Muscle of leg (tissue), 11 donors: ENCODE results near the gene KISS1. TPM values are rescaled to one million over a fixed set of nuclear protein-coding genes. Genes with fewer than 3 reads are reported as not detected.

Experiments used
- DNase-seq: peaks from one replicate; pipeline ENCODE4 v3.0.0; 2013
- H3K27ac ChIP-seq: one replicate; pipeline ENCODE4 v1.5.1; 2013; ENCODE audit warnings: mild to moderate bottlenecking, low read length, control low read depth
- H3K27me3 ChIP-seq: one replicate; pipeline ENCODE4 v1.6.1; 2013; ENCODE audit warnings: low read length; ENCODE audit not compliant: control insufficient read depth, insufficient read depth
- H3K36me3 ChIP-seq: one replicate; pipeline ENCODE4 v1.6.1; 2013; ENCODE audit warnings: low read length; ENCODE audit not compliant: control insufficient read depth, insufficient read depth
- H3K4me1 ChIP-seq: one replicate; pipeline ENCODE4 v1.6.1; 2013; ENCODE audit warnings: low read length; ENCODE audit not compliant: control insufficient read depth, insufficient read depth
- H3K4me3 ChIP-seq: one replicate; pipeline ENCODE4 v1.5.1; 2013; ENCODE audit warnings: low read length, control low read depth
- H3K9me3 ChIP-seq: replicated peaks from 2 replicates; pipeline ENCODE4 v1.6.1; 2013; ENCODE audit warnings: low read depth, low read length; ENCODE audit not compliant: control insufficient read depth
- WGBS: methylation state at CpG from one replicate; pipeline ENCODE4 v1.1.5; 2013; ENCODE audit warnings: missing lambda C conversion rate; ENCODE audit not compliant: insufficient coverage; 5-methylcytosine and 5-hydroxymethylcytosine counted together
- polyA plus RNA-seq, 8 donors: library from polyadenylated mRNA; unstranded; fragments of 120-200 nt; gene quantifications; one replicate each; pipeline versions ENCODE4 v1.2.1 to v1.2.3, GENCODE V29; 2013; ENCODE audit warnings: inconsistent platforms in 1 of 8, low replicate concordance in 1 of 8; ENCODE audit not compliant: insufficient read length in 8 of 8, insufficient read depth in 1 of 8
- total RNA-seq: library from RNA; stranded (reverse); fragments of 120-200 nt; gene quantifications from one replicate; pipeline ENCODE4 v1.2.4, GENCODE V29; 2013

KISS1 gene
- total and polyA plus RNA-seq, 9 donors, result 0.29 to 5.6 (median 0.82) TPM; not detected in 1

DNA sequence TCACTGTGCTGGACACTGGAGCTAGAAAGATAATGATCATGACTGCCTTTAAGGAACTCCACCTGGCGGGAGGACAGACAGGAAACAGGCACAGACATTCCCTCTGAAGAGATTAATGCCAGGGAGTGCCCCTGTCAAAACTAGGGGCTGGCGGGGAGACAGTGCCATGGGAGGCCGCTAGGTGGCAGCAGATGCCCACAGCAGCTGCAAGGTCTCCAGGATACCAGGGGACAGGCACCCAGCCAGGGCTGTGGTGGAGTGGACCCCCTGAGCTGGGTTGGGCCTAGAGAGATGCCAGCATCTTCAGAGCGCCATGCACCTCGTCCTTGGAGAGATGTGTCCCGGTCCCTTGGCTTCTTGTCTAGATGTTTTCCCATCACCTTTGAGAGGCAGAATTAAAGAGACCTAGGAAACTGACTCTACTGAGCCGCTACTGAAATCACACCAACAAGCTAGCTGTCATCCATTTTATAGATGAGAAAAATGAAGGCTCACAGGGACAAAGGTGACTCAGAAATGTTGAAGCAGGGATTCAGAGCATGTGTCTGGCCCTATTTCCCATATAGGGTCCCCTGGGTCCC lies 33.7 kb downstream of the KISS1 start:
- WGBS, result 0% methylated on average over 6 of the region's 7 CpGs
- Histone ChIP-seq H3K27me3 (peaks cover 18% of the 10 kb centered on the region), H3K9me3 (no peaks in the 10 kb centered on the region)

DNA sequence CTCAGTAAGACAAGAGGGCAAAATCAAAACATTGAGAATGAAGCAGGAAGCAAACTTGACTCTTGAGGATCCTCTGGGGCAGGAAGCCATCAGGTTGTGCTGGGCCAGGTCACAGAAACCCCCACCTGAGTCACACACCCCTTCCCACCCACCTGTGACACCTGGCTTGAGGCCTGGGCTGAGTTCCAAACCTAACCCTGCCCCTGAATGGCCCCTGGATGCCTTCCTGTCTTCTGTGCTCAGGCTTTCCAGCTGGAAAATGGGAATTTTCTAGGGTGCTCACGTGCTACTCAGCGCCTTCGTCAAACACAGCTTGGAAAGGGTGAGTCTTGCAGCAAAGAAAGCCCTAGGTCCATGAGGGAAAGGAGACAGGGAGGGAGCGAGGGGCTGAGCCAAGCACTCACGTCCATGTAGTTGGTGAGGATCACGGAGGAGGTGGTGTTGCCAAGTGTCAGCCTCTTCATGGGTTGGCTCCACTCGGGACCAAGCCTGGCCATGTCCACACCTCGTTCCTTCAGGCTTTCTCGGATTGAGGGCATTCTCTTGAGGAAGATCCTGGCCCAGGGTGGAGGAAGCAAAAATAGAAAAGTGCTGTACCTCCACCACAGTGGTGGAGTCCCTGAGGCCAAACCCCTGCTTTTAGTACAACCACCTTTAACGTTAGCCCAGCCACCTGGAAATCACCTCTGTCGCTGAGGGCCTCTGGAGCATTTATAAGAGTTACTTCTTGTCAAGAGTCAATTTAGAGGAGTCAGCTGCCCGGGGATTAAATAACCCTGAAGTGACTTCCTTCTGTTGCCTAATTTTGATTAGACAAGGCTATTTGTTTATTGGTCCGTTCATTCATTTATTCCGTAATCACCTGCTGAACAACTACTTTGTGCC lies 34.4 kb downstream of the KISS1 start:
- 53% methylated on average over 8 of the region's 14 CpGs for WGBS
- Histone ChIP-seq H3K36me3 (no peaks in the 10 kb centered on the region), H3K9me3 (no peaks in the 10 kb centered on the region), H3K4me1 (peaks cover 7% of the 10 kb centered on the region), H3K27me3 (peaks cover 18% of the 10 kb centered on the region), H3K27ac (no peak overlapping the region), H3K4me3 (no peak overlapping the region)
- DNase-seq, result no peak

More for the DNA sequence above, 33.7 kb downstream of the KISS1 start:
- H3K4me3 ChIP-seq, result no peak overlapping the region
- H3K27ac ChIP-seq, result no peak overlapping the region
- peaks cover 7% of the 10 kb centered on the region for H3K4me1 ChIP-seq
- DNase-seq, result peak; percentile 74
- H3K36me3 ChIP-seq, result no peaks in the 10 kb centered on the region

DNA sequence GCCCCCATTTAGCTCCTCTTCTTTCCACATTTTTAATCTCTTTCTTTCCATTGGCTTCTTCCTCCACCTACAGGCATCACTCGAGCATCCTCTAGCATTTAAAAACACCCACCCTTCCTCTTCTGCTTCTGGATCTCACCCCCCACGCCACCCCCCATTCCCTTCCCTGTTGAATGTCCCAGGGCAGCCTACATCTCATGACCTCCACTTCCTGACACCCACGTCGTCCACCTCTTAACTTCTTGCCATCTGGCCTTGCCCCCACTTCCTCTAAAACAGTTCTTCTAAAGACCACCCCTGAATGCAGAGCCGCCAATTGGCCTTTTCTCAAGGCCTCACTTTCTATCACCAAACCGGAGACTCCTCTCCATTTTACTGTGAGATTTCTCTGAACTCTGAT lies 38.3 kb downstream of the KISS1 start:
- H3K27me3 ChIP-seq, result peaks cover 18% of the 10 kb centered on the region
- WGBS, result 35% methylated on average over 6 of the region's 6 CpGs
- no peaks in the 10 kb centered on the region for H3K9me3 ChIP-seq
- H3K36me3 ChIP-seq, result no peaks in the 10 kb centered on the region
- H3K4me3 ChIP-seq, result no peak overlapping the region
- no peak overlapping the region for H3K27ac ChIP-seq
- no peak for DNase-seq
- peaks cover 7% of the 10 kb centered on the region for H3K4me1 ChIP-seq

GRCh38 chr1:204155881-204156280 lies 40.4 kb downstream of the KISS1 start:
- WGBS, result 81% methylated on average over 8 of the region's 10 CpGs
- H3K4me1 ChIP-seq, result peaks cover 11% of the 10 kb centered on the region
- H3K9me3 ChIP-seq, result no peaks in the 10 kb centered on the region
- no peak overlapping the region for H3K27ac ChIP-seq
- H3K36me3 ChIP-seq, result no peaks in the 10 kb centered on the region
- no peak overlapping the region for H3K4me3 ChIP-seq
- peaks cover 17% of the 10 kb centered on the region for H3K27me3 ChIP-seq
- DNase-seq, result no peak

DNA sequence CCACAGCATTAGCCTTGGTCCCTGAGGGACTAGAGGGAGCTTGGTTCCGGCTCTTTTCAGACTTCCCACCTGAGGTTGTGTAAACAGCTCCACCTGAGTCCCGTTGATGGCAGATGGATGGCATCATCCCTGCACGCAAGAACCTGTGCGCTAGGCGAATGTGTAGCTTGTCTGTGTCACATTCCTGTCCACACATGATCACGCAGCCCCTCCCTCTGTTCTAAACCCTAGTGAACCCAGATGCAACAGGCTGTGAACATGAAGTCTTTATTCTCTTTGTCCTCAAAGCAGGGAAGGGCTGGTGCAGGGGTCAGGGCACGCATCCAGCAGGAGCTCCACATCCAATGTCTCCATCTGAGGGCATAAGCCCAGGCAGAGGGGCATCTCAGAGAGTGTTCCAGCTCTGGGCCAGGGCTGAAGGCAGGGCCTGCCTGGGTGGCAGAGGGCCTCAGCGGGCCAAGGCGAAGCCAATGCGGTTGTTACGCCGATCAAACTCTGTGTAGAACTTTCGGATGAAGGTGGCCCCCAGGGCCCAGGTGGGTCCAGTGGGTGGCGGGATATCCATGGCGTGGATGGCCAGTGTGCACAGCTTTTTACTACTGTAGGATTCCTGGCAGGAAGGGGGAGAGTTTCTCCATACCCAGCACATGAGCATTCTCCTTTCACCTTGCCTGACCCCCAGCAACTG lies 41.6 kb downstream of the KISS1 start:
- Histone ChIP-seq H3K27ac (no peak overlapping the region), H3K9me3 (no peaks in the 10 kb centered on the region), H3K27me3 (peaks cover 14% of the 10 kb centered on the region), H3K4me3 (no peak overlapping the region), H3K4me1 (peaks cover 18% of the 10 kb centered on the region), H3K36me3 (no peaks in the 10 kb centered on the region)
- DNase-seq, result no peak
- WGBS, result 94% methylated on average over 12 of the region's 15 CpGs

- Histone ChIP-seq H3K4me3 (no peak overlapping the region), H3K4me1 (peaks cover 18% of the 10 kb centered on the region), H3K27ac (no peak overlapping the region), H3K27me3 (peaks cover 14% of the 10 kb centered on the region), H3K36me3 (no peaks in the 10 kb centered on the region), H3K9me3 (no peaks in the 10 kb centered on the region)
- DNase-seq, result no peak
- WGBS, result 97% methylated on average over 4 of the region's 5 CpGs
Measured at GRCh38 chr1:204153667-204154066, 42.6 kb downstream of the KISS1 start.

- no peak for DNase-seq
- Histone ChIP-seq H3K4me1 (peaks cover 18% of the 10 kb centered on the region), H3K9me3 (no peaks in the 10 kb centered on the region), H3K27me3 (peaks cover 14% of the 10 kb centered on the region), H3K27ac (no peak overlapping the region), H3K36me3 (no peaks in the 10 kb centered on the region), H3K4me3 (peak overlapping the region; percentile 50)
- 30% methylated on average over 17 of the region's 25 CpGs for WGBS
Measured at GRCh38 chr1:204152310-204153044, 43.8 kb downstream of the KISS1 start.

DNA sequence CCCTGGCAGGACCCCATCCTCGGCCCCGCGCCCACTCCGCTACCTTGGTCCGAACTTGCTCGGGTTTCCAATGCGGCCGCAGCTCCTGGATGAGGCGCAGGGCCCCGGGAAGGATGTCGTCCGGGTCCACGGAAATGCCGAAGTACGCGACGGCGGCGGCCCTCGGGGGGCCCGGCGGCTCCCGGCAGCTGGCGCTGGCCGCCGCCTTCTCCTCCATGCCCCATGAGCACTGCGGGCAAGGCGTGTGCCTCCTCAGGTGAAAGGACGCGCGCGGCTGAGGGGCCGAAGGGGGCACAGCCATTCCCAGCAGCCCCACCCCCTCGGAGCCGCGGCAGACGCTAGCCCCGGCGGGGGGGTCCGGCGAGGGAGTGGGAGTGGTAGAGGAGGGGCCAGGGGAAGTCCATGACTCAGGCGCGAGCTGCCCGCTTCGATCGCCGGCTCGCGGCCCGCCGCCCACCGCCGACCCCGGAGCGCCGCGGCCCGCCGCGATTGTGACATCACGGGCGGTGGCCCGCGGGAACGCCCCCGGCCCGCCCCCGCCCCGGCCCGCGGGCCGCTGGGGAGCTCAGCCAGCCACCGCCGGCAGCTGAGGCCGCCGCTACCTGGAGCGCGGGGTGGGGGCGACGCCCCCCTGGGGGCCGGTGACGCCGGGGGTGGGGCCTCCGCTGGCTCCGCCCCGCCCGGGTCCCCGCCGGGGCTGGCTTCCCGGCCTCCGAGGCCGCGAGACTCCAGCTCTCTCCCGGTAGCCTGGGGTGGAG lies 44.6 kb downstream of the KISS1 start, which contains the start of gene ETNK2:
Gene ETNK2 (minus strand): TSS at position 493 of the 758 bp plus-strand sequence. CDS start 192 bp downstream, at position 301.
- no peaks in the 10 kb centered on the region for H3K9me3 ChIP-seq
- H3K27me3 ChIP-seq, result peaks cover 14% of the 10 kb centered on the region
- peak within 1 kb of the TSS; percentile 51 for H3K27ac ChIP-seq
- peak within 1 kb of the TSS; percentile 54 for H3K4me3 ChIP-seq
- DNase-seq, result peak; percentile 80
- H3K36me3 ChIP-seq, result no peaks in the 10 kb centered on the region
- peaks cover 18% of the 10 kb centered on the region for H3K4me1 ChIP-seq
- WGBS, result under 1% methylated on average over 76 of the region's 94 CpGs
